K562 (cell line): Measurements from ENCODE around the gene FNBP1. TPM values are rescaled to one million over a fixed set of nuclear protein-coding genes. Genes with fewer than 3 reads are reported as not detected.

ENCODE experiments used
- ATAC-seq: fragments of 200-7000 bp; cut with Tn5 transposase; 3 replicates; pipeline ENCODE4 v1.9.1; 2020; ENCODE audit warnings: moderate library complexity
- BruUV-seq: library from RNA; stranded (reverse); fragments of 400-500 nt; replicated peaks from 2 replicates; lab custom pipeline; 2021; lab: Mats Ljungman, UMichigan
- CTCF ChIA-PET: fragments of 300-600 bp; formaldehyde crosslinking; extraction: SDS; loops from one replicate; lab custom pipeline; 2021; ENCODE audit warnings: low intra/inter-chr PET ratio; lab: Yijun Ruan, JAX
- POLR2A ChIA-PET: fragments of 300-600, 350-650 bp; sonication (Branson Sonifier 250); formaldehyde crosslinking; extraction: SDS; loops from one replicate; lab custom pipeline; 2021; ENCODE audit warnings: antibody characterized with exemption, inconsistent platforms; lab: Yijun Ruan, JAX
- DNase-seq, 4 experiments: peaks; one replicate each; pipeline versions ENCODE4 v3.0.0 to v3.0.0-alpha.2; 2011 to 2018; ENCODE audit warnings: low spot score in 3 of 4, mixed read lengths in 3 of 4; ENCODE audit errors: extremely low read depth in 1 of 4
- FAIRE-seq: peaks from 2 replicates; lab custom pipeline; 2011; peaks lifted over from hg19 to GRCh38; lab: Jason Lieb, UNC
- H2AFZ ChIP-seq: 2 replicates; pipeline ENCODE4 v1.6.0; 2011; ENCODE audit warnings: low read depth, low read length, control low read depth, inconsistent platforms
- H3K27ac ChIP-seq: fragments of 200-600 bp; 3 replicates; pipeline ENCODE4 v1.8.0; 2011; ENCODE audit warnings: low read depth, mild to moderate bottlenecking, control low read depth, inconsistent platforms, low read length, moderate library complexity, mixed read lengths; ENCODE audit errors: extremely low read depth
- H3K27me3 ChIP-seq, 2 experiments: fragments of 300-600 bp in 1 of 2; 2 replicates in 1 of 2; 3 replicates in 1 of 2; pipeline versions ENCODE4 v1.6.0 to v1.8.0; 2011; ENCODE audit warnings: inconsistent platforms in 2 of 2, low read length in 2 of 2, mild to moderate bottlenecking in 1 of 2, mixed read lengths in 1 of 2, moderate library complexity in 1 of 2; ENCODE audit not compliant: control insufficient read depth in 2 of 2, insufficient read depth in 2 of 2
- H3K36me3 ChIP-seq: fragments of 300-600 bp; 3 replicates; pipeline ENCODE4 v1.8.0; 2011; ENCODE audit warnings: mild to moderate bottlenecking, low read length, inconsistent platforms; ENCODE audit not compliant: control insufficient read depth, insufficient read depth
- H3K4me1 ChIP-seq, 2 experiments: fragments of 200-600 bp in 1 of 2; replicated peaks in 1 of 2; 2 replicates in 1 of 2; 3 replicates in 1 of 2; pipeline versions ENCODE4 v1.5.1 to v1.8.0; 2011; ENCODE audit warnings: inconsistent platforms in 2 of 2, low read length in 2 of 2, mild to moderate bottlenecking in 1 of 2, mixed read lengths in 1 of 2, moderate library complexity in 1 of 2; ENCODE audit not compliant: control insufficient read depth in 2 of 2, insufficient read depth in 2 of 2
- H3K4me2 ChIP-seq: 2 replicates; pipeline ENCODE4 v1.6.1; 2011; ENCODE audit warnings: low read length, control low read depth, inconsistent platforms, mixed read lengths; ENCODE audit not compliant: insufficient read depth
- H3K4me3 ChIP-seq: fragments of 200-600 bp; sonication (generic), shearing (Covaris generic); 2 replicates; pipeline ENCODE4 v1.5.1; 2016; ENCODE audit warnings: control low read depth, inconsistent platforms
- H3K79me2 ChIP-seq: fragments of 200-600 bp; 3 replicates; pipeline ENCODE4 v1.8.0; 2011; ENCODE audit warnings: low read length, inconsistent platforms; ENCODE audit not compliant: control insufficient read depth, insufficient read depth
- H3K9ac ChIP-seq, 2 experiments: 2 replicates each; pipeline versions ENCODE4 v1.6.0 to v1.6.1; 2011; ENCODE audit warnings: low read depth in 2 of 2, low read length in 2 of 2, control low read depth in 1 of 2, inconsistent platforms in 1 of 2, mild to moderate bottlenecking in 1 of 2, mixed read lengths in 1 of 2; ENCODE audit not compliant: insufficient read depth in 1 of 2
- H3K9me1 ChIP-seq: one replicate; pipeline ENCODE4 v1.6.0; 2011; ENCODE audit warnings: inconsistent platforms, mild to moderate bottlenecking, low read length, moderate library complexity; ENCODE audit not compliant: control insufficient read depth, insufficient read depth
- H3K9me3 ChIP-seq: replicated peaks from 2 replicates; pipeline ENCODE4 v1.5.1; 2011; ENCODE audit warnings: low read depth, low read length, inconsistent platforms; ENCODE audit not compliant: control insufficient read depth, insufficient read depth
- H4K20me1 ChIP-seq: replicated peaks from 2 replicates; pipeline ENCODE4 v1.6.1; 2011; ENCODE audit warnings: low read length, inconsistent platforms, mixed read lengths; ENCODE audit not compliant: control insufficient read depth, insufficient read depth
- CBX3 ChIP-seq, 2 experiments: IDR thresholded peaks; 1 replicate in 1 of 2; 2 replicates in 1 of 2; pipeline ENCODE4 v1.6.1; 2012; ENCODE audit warnings: inconsistent platforms in 2 of 2, low read length in 2 of 2, borderline replicate concordance in 1 of 2, control low read depth in 1 of 2
- ESRRA ChIP-seq: fragments of 450-650 bp; IDR thresholded peaks from 2 replicates; pipeline ENCODE4 v1.6.1; 2014; ENCODE audit warnings: low read depth, mild to moderate bottlenecking, moderate library complexity, borderline replicate concordance
- GABPA ChIP-seq: fragments of 200-800 bp; sonication (Bioruptor generic); conservative IDR thresholded peaks from 2 replicates; pipeline ENCODE4 v1.6.1; 2016; ENCODE audit warnings: low read depth, missing genetic modification characterization, missing compliant biosample characterization
- WGBS: fragments of 100-300 bp; shearing (Covaris generic); methylation state at CpG from one replicate; pipeline ENCODE4 v1.1.6; 2016; ENCODE audit warnings: low coverage, mixed read lengths; ENCODE audit not compliant: insufficient coverage; ENCODE audit errors: missing lambda C conversion rate; 5-methylcytosine and 5-hydroxymethylcytosine counted together
- in situ Hi-C: fragments of 300-500 bp; cut with MboI; formaldehyde crosslinking; loops from 4 replicates; pipeline ENCODE4 v1.15.0; 2018; ENCODE audit warnings: inconsistent platforms, mixed read lengths
- intact Hi-C: fragments of 100-400 bp; cut with micrococcal nuclease; formaldehyde crosslinking; loops from 2 replicates; pipeline ENCODE4 v1.14.2; 2022
- polyA plus RNA-seq, 8 experiments: library from polyadenylated mRNA; depleted of rRNA in 4 of 8; stranded (reverse) in 5 of 8; unstranded in 3 of 8; fragments of >200 nt; fragmentation: Nextera tagmentation in 2 of 8; fragmentation: Illumina TruSeq in 1 of 8; extraction: Ambion mirVana in 2 of 8; extraction: Trizol in 1 of 8; gene quantifications; 2 replicates each; pipeline versions ENCODE4 v1.2.1 to v1.2.3, GENCODE V29; 2011 to 2014; ENCODE audit warnings: inconsistent platforms in 1 of 8, missing spikeins in 1 of 8
- total RNA-seq, 7 experiments: library from RNA; depleted of rRNA in 6 of 7; stranded (reverse); fragments of >200 nt in 6 of 7; fragmentation: Illumina TruSeq in 2 of 7; extraction: Trizol in 2 of 7; gene quantifications; 2 replicates each; pipeline versions ENCODE4 v1.2.1 to v1.2.3, GENCODE V29; 2011 to 2021; ENCODE audit warnings: low replicate concordance in 1 of 7
- TF ChIP-seq, protein P1 (sequence below): fragments of 250-450 bp; sonication (Bioruptor Pico); IDR thresholded peaks from 2 replicates; pipeline ENCODE4 v1.5.0; 2021; ENCODE audit warnings: mild to moderate bottlenecking, moderate library complexity
- TF ChIP-seq, protein P2 (sequence below), 2 experiments: fragments of 450-650 bp; IDR thresholded peaks; 2 replicates each; pipeline ENCODE4 v1.6.1; 2016; ENCODE audit warnings: mild to moderate bottlenecking in 2 of 2, borderline replicate concordance in 1 of 2, low read depth in 1 of 2, moderate library complexity in 1 of 2
- TF ChIP-seq, protein P3 (sequence below): fragments of 450-650 bp; IDR thresholded peaks from 2 replicates; pipeline ENCODE4 v1.6.1; 2016; ENCODE audit warnings: missing biosample characterization, missing genetic modification characterization

The FNBP1 gene
- total and polyA plus RNA-seq, 9 of the 15 experiments (the other 6 are each of a cell fraction or from before 2014, with no cell fraction given) = 1.8 to 14.9 (median 7.6) TPM

DNA sequence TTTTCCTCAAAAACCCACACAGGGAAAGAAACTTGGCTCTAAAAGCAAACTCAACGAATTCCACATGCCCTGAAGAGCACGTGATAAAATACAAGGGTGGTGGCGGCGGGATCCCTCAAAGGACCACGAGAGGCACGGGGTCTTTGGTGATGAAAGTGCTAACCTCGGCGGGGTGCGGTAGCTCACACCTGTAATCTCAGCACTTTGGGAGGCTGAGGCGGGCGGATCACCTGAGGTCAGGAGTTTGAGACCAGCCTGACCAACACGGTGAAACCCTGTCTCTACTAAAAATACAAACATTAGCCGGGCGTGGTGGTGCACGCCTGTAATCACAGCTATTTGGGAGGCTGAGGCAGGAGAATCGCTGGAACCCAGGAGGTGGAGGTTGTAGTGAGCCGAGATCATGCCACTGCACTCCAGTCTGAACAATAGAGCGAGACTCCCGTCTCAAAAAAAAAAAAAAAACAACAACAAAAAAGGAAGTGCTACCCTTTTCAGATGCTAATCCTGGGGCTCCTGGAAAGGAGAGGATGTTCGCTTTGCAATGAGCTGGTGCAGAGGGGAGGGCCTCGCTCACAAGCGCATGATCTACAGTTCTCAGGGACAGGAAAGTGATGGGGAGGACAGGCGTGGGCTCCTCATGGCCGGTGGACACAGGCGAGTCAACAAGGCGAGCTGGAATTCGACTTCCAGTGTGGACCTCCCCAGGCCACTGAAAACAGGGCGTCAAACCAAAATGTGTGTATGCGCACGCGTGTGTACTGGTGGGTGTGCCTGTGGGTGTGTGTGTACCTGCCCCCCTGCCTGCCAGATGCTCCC lies 153.7 kb downstream of the FNBP1 start:
- in situ Hi-C loops (loop anchor here (10.0 kb wide), 1 partner anchor 1565 kb away; the partner anchor contains the start of genes COQ4 and TRUB2), intact Hi-C loops (loop anchor here (5.0 to 10.0 kb wide), 5 partner anchors 68 to 455 kb away; partner anchors contain the start of genes ASB6 and GPR107)
- no peaks in the 10 kb centered on the region for H3K9me1 ChIP-seq
- no peak for FAIRE-seq
- no peak overlapping the region for H3K4me2 ChIP-seq
- WGBS = 93% methylated on average over 30 of the region's 31 CpGs
- no peak for DNase-seq
- no peak overlapping the region for H2AFZ ChIP-seq
- no TSS peak for BruUV-seq
- no peak overlapping the region for H3K4me3 ChIP-seq
- H3K36me3 ChIP-seq = no peaks in the 10 kb centered on the region
- peaks cover 18% of the 10 kb centered on the region for H3K79me2 ChIP-seq
- H3K9me3 ChIP-seq = no peaks in the 10 kb centered on the region
- POLR2A ChIA-PET = interaction anchor here (0.6 kb wide), 1 partner anchor 164 kb away, joined by 4 read pairs; no protein-coding TSS in a partner anchor
- no peaks in the 10 kb centered on the region for H4K20me1 ChIP-seq
- H3K9ac ChIP-seq = 0 out of 4 replicates have a peak overlapping the region, but pooled peaks of 1 of the 2 experiments have one; percentile 8
- ATAC-seq = no peak
- H3K27ac ChIP-seq = no peak overlapping the region; the same call in 2 of the 3 replicates
- CTCF ChIA-PET = no interaction called here
- no peaks in the 10 kb centered on the region for H3K27me3 ChIP-seq
- H3K4me1 ChIP-seq = peaks cover 46 to 54% of the 10 kb centered on the region in 2 experiments
- TF ChIP-seq, protein P1, sequence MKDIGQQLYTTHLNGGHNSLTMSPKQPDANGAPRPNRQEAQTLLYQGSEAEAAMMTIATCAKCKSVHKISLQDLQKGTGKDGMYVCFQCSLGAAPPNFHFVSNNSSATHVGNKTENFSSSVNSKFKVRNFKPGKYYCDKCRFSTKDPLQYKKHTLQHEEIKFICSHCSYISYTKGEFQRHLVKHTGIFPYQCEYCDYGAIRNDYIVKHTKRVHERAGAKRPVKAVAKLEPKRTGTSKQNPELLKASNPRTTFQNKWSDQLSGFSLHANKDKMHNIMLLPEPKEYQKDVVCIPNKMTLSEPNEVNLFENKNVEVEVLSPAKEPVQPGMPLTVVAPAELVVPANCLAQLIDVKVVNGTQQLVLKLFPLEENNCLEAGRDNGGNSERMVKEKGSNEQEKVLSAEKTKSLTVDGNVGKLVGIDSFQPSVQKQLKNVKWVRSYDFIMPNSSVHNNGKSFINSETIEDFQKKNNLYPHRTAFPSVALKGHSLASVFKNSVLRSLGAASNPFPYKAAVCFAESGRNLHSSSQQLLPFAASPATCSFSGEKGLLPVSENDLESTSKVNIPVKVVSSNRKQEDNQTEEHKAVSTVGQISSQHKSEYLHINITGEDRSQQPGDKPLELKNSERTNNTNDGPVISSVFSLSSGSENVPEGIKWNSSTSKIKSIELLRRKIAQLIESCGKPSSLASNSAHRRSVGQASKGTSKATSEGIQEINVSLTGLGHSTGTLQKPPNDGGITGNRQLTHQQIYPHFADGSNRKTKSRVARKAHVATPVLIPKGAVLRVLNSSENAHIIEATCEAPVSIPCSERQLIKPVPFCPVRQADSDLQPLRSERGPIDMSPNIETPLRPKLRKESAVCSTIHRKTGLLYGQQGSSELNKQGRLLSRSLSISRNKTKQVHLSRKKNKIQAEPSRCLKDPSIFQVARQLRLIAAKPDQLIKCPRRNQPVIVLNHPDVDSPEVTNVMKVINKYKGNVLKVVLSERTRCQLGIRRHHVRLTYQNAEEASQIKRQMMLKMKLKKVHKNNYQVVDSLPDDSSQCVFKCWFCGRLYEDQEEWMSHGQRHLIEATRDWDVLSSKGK (CRISPR knock-in tag) = no peak
- TF ChIP-seq GABPA (tag) (no peak), ESRRA (no peak), CBX3 (IDR thresholded peaks at IDR 0.05; ENCODE audit: borderline replicate concordance in 1 of 2, low read length in 2 of 2) (peak in 1 of 2 experiments; percentile 32; a peak in 1 of 3 replicates)
- TF ChIP-seq, protein P2, sequence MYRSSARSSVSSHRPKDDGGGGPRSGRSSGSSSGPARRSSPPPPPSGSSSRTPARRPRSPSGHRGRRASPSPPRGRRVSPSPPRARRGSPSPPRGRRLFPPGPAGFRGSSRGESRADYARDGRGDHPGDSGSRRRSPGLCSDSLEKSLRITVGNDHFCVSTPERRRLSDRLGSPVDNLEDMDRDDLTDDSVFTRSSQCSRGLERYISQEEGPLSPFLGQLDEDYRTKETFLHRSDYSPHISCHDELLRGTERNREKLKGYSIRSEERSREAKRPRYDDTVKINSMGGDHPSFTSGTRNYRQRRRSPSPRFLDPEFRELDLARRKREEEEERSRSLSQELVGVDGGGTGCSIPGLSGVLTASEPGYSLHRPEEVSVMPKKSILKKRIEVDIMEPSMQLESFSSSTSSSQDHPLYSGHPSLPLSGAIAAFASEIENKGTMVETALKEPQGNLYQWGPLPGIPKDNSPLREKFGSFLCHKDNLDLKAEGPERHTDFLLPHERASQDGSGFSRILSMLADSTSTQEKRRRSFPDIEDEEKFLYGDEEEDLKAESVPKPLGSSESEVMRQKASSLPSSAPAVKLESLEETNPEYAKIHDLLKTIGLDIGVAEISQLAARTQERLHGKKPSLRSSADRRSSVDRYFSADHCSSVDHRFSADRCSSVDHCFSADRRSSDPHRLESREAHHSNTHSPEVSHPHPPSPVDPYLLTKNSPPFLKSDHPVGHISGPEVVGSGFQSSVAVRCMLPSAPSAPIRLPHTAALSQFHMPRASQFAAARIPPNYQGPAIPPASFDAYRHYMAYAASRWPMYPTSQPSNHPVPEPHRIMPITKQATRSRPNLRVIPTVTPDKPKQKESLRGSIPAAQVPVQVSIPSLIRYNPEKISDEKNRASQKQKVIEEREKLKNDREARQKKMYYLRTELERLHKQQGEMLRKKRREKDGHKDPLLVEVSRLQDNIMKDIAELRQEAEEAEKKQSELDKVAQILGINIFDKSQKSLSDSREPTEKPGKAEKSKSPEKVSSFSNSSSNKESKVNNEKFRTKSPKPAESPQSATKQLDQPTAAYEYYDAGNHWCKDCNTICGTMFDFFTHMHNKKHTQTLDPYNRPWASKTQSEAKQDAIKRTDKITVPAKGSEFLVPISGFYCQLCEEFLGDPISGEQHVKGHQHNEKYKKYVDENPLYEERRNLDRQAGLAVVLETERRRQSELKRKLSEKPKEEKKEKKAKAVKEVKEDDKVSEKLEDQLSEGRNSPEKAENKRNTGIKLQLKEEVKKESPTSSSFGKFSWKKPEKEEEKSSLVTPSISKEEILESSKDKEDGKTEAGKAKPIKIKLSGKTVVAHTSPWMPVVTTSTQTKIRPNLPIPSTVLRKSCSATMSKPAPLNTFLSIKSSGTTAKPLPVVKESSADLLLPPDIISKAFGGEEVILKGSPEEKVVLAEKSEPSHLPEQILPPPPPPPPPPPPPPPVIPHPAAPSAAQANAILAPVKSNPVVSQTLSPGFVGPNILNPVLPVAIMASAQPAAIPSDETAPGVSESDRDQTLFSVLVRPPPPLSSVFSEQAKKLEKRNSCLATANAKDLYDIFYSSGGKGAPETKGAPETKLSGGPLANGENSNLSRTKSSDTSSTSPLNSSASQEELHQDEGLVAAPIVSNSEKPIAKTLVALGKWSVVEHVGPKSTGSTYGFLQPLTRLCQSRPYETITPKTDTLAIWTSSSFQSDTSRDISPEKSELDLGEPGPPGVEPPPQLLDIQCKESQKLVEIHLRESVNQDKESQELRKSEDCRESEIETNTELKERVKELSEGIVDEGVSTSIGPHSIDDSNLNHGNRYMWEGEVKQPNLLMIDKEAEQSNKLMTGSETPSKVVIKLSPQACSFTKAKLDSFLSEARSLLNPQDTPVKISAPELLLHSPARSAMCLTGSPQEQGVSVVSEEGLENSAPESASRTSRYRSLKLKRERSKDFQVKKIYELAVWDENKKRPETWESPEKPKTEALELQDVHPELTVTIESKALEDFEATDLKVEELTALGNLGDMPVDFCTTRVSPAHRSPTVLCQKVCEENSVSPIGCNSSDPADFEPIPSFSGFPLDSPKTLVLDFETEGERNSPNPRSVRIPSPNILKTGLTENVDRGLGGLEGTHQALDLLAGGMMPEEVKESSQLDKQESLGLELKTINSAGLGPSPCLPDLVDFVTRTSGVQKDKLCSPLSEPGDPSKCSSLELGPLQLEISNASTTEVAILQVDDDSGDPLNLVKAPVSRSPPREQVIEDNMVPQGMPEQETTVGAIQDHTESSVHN (IDR thresholded peaks at IDR 0.05; ENCODE audit: borderline replicate concordance in 1 of 2, low read depth in 1 of 2) = no peak
- TF ChIP-seq, protein P3, sequence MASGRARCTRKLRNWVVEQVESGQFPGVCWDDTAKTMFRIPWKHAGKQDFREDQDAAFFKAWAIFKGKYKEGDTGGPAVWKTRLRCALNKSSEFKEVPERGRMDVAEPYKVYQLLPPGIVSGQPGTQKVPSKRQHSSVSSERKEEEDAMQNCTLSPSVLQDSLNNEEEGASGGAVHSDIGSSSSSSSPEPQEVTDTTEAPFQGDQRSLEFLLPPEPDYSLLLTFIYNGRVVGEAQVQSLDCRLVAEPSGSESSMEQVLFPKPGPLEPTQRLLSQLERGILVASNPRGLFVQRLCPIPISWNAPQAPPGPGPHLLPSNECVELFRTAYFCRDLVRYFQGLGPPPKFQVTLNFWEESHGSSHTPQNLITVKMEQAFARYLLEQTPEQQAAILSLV (tag) = no peak
